CD4-positive, alpha-beta memory T cell (primary cell): ENCODE measurements around the gene TNIK. TPM values are rescaled to one million over a fixed set of nuclear protein-coding genes. Genes with fewer than 3 reads are reported as not detected.

Experiments
- CTCF ChIA-PET: fragments of 350-600 bp; sonication (Branson Sonifier 250); formaldehyde crosslinking; loops from one replicate; lab custom pipeline; 2021; ENCODE audit warnings: inconsistent platforms; ENCODE audit not compliant: partially characterized antibody; lab: Charles Lee
- POLR2A ChIA-PET: fragments of 350-600 bp; sonication (Branson Sonifier 250); formaldehyde crosslinking; loops from one replicate; lab custom pipeline; 2021; ENCODE audit not compliant: partially characterized antibody; lab: Charles Lee
- DNase-seq, 5 donors: peaks; one replicate each; pipeline versions ENCODE4 v3.0.0 to v3.0.0-alpha.2; 2020 to 2022; ENCODE audit warnings: mixed read lengths in 1 of 5
- H3K27ac ChIP-seq: one replicate; pipeline ENCODE4 v1.7.0; 2013; ENCODE audit warnings: low read depth, low read length
- H3K27me3 ChIP-seq: 2 replicates; pipeline ENCODE4 v1.7.0; 2013; ENCODE audit warnings: mild to moderate bottlenecking, low read length, moderate library complexity; ENCODE audit not compliant: insufficient read depth
- H3K36me3 ChIP-seq: 2 replicates; pipeline ENCODE4 v1.7.0; 2013; ENCODE audit warnings: mild to moderate bottlenecking, low read length, moderate library complexity; ENCODE audit not compliant: insufficient read depth
- H3K4me1 ChIP-seq: 2 replicates; pipeline ENCODE4 v1.7.0; 2013; ENCODE audit warnings: mild to moderate bottlenecking, low read length, moderate library complexity; ENCODE audit not compliant: insufficient read depth
- H3K4me3 ChIP-seq, 2 donors: one replicate each; pipeline ENCODE4 v1.7.0; 2013; ENCODE audit warnings: low read length in 2 of 2, mild to moderate bottlenecking in 1 of 2
- H3K9me3 ChIP-seq, 2 donors: one replicate each; pipeline ENCODE4 v1.7.0; 2013; ENCODE audit warnings: low read length in 2 of 2, control low read depth in 1 of 2; ENCODE audit not compliant: control insufficient read depth in 1 of 2
- H3K27ac Mint-ChIP-seq, 7 donors: one replicate each; pipeline ENCODE4 v1.8.0; 2020 to 2021; ENCODE audit warnings: mixed read lengths in 7 of 7, mild to moderate bottlenecking in 6 of 7, inconsistent platforms in 3 of 7, moderate library complexity in 3 of 7
- H3K27me3 Mint-ChIP-seq, 2 donors: one replicate each; pipeline ENCODE4 v1.8.0; 2020 to 2021; ENCODE audit warnings: mixed read lengths in 2 of 2
- H3K36me3 Mint-ChIP-seq, 2 donors: one replicate each; pipeline ENCODE4 v1.8.0; 2020 to 2021; ENCODE audit warnings: mixed read lengths in 2 of 2, inconsistent platforms in 1 of 2, mild to moderate bottlenecking in 1 of 2
- H3K4me1 Mint-ChIP-seq, 4 donors: one replicate each; pipeline ENCODE4 v1.8.0; 2020 to 2021; ENCODE audit warnings: mixed read lengths in 4 of 4, mild to moderate bottlenecking in 1 of 4
- H3K4me3 Mint-ChIP-seq, 8 donors: one replicate each; pipeline ENCODE4 v1.8.0; 2020 to 2021; ENCODE audit warnings: mixed read lengths in 8 of 8, mild to moderate bottlenecking in 7 of 8, moderate library complexity in 6 of 8, inconsistent platforms in 3 of 8
- H3K9me3 Mint-ChIP-seq, 8 donors: one replicate each; pipeline ENCODE4 v1.8.0; 2020 to 2021; ENCODE audit warnings: mixed read lengths in 8 of 8, mild to moderate bottlenecking in 5 of 8, inconsistent platforms in 3 of 8, moderate library complexity in 1 of 8
- intact Hi-C: fragments of 100-400 bp; cut with micrococcal nuclease; formaldehyde crosslinking; loops from one replicate; pipeline ENCODE4 v1.15.1; 2023
- polyA plus RNA-seq, 2 donors: library from polyadenylated mRNA; unstranded; fragments of 300-500 nt; fragmentation: Illumina TruSeq; gene quantifications; one replicate each; pipeline ENCODE4 v1.2.3, GENCODE V29; 2021
- total RNA-seq, 2 experiments: library from RNA; stranded (reverse); gene quantifications; one replicate each; pipeline ENCODE4 v1.2.3, GENCODE V29; 2021

TNIK gene
- total and polyA plus RNA-seq, 4 experiments from 2014 or later = 14.6 to 93.5 (median 58.1) TPM

GRCh38 chr3:171356251-171356650 lies 104.0 kb downstream of the TNIK start:
- H3K9me3 Mint-ChIP-seq = peaks cover 0 to 2% (median 0%) of the 10 kb centered on the region in 8 donors
- intact Hi-C loops = no loop called here

GRCh38 chr3:171354706-171355582 lies 105.3 kb downstream of the TNIK start:
- peaks cover 45 to 97% (median 67%) of the 10 kb centered on the region in 4 donors for H3K4me1 Mint-ChIP-seq
- Histone ChIP-seq H3K4me1 (peaks cover 44% of the 10 kb centered on the region), H3K27me3 (no peaks in the 10 kb centered on the region), H3K4me3 (no peak overlapping the region), H3K27ac (no peak overlapping the region), H3K9me3 (no peaks in the 10 kb centered on the region), H3K36me3 (no peaks in the 10 kb centered on the region)
- CTCF ChIA-PET = no interaction called here
- no peaks in the 10 kb centered on the region for H3K27me3 Mint-ChIP-seq
- intact Hi-C loops = no loop called here
- H3K36me3 Mint-ChIP-seq = peaks cover 3 to 8% of the 10 kb centered on the region in 2 donors
- H3K4me3 Mint-ChIP-seq = peak overlapping the region in 1 of 8 donors; percentile 58
- peaks cover 0 to 2% (median 0%) of the 10 kb centered on the region in 8 donors for H3K9me3 Mint-ChIP-seq
- POLR2A ChIA-PET = no interaction called here
- peak overlapping the region in 4 of 7 donors; percentile 3 to 75 (median 42) for H3K27ac Mint-ChIP-seq
- DNase-seq = no peak

More at GRCh38 chr3:171356251-171356650, 104.0 kb downstream of the TNIK start:
- Mint-ChIP-seq H3K27ac (peak overlapping the region in 2 of 7 donors; percentile 16 to 48), H3K4me1 (peaks cover 49 to 96% (median 71%) of the 10 kb centered on the region in 4 donors), H3K27me3 (no peaks in the 10 kb centered on the region), H3K36me3 (peaks cover 3 to 8% of the 10 kb centered on the region in 2 donors), H3K4me3 (peak overlapping the region in 1 of 8 donors; percentile 1)
- ChIA-PET POLR2A (no interaction called here), CTCF (no interaction called here)
- Histone ChIP-seq H3K4me1 (peaks cover 43% of the 10 kb centered on the region), H3K9me3 (no peaks in the 10 kb centered on the region), H3K4me3 (no peak overlapping the region), H3K36me3 (no peaks in the 10 kb centered on the region), H3K27ac (no peak overlapping the region), H3K27me3 (no peaks in the 10 kb centered on the region)
- no peak for DNase-seq

GRCh38 chr3:171354049-171354705 lies 106.0 kb downstream of the TNIK start:
- Histone ChIP-seq H3K36me3 (no peaks in the 10 kb centered on the region), H3K4me3 (no peak overlapping the region), H3K27me3 (no peaks in the 10 kb centered on the region), H3K4me1 (peaks cover 48% of the 10 kb centered on the region), H3K27ac (no peak overlapping the region), H3K9me3 (no peaks in the 10 kb centered on the region)
- POLR2A ChIA-PET = no interaction called here
- Mint-ChIP-seq H3K4me3 (no peak overlapping the region), H3K9me3 (peaks cover 0 to 2% (median 0%) of the 10 kb centered on the region in 8 donors), H3K36me3 (peaks cover 3 to 8% of the 10 kb centered on the region in 2 donors), H3K27me3 (no peaks in the 10 kb centered on the region), H3K4me1 (peaks cover 46 to 97% (median 70%) of the 10 kb centered on the region in 4 donors), H3K27ac (peak overlapping the region in 3 of 7 donors; percentile 23 to 70 (median 57))
- CTCF ChIA-PET = no interaction called here
- DNase-seq = no peak
- intact Hi-C loops = no loop called here

GRCh38 chr3:171353423-171353822 lies 106.8 kb downstream of the TNIK start:
- ChIA-PET POLR2A (no interaction called here), CTCF (no interaction called here)
- Histone ChIP-seq H3K27me3 (no peaks in the 10 kb centered on the region), H3K4me1 (peaks cover 51% of the 10 kb centered on the region), H3K36me3 (no peaks in the 10 kb centered on the region), H3K9me3 (no peaks in the 10 kb centered on the region), H3K27ac (no peak overlapping the region), H3K4me3 (no peak overlapping the region)
- Mint-ChIP-seq H3K4me3 (no peak overlapping the region), H3K36me3 (peaks cover 3 to 8% of the 10 kb centered on the region in 2 donors), H3K27me3 (no peaks in the 10 kb centered on the region), H3K9me3 (peaks cover 0 to 2% (median 0%) of the 10 kb centered on the region in 8 donors), H3K27ac (peak overlapping the region in 2 of 7 donors; percentile 29 to 47), H3K4me1 (peaks cover 44 to 91% (median 66%) of the 10 kb centered on the region in 4 donors)
- DNase-seq = no peak
- intact Hi-C loops = no loop called here

- H3K36me3 Mint-ChIP-seq = peaks cover under 1 to 1% of the 10 kb centered on the region in 2 donors
- no peak overlapping the region for H3K27ac Mint-ChIP-seq
- no peaks in the 10 kb centered on the region for H3K36me3 ChIP-seq
- H3K27me3 Mint-ChIP-seq = no peaks in the 10 kb centered on the region
- POLR2A ChIA-PET = no interaction called here
- peaks cover 43 to 91% (median 60%) of the 10 kb centered on the region in 4 donors for H3K4me1 Mint-ChIP-seq
- H3K4me3 ChIP-seq = no peak overlapping the region
- peaks cover 60% of the 10 kb centered on the region for H3K4me1 ChIP-seq
- no peaks in the 10 kb centered on the region for H3K9me3 ChIP-seq
- CTCF ChIA-PET = no interaction called here
- H3K27ac ChIP-seq = no peak overlapping the region
- intact Hi-C loops = no loop called here
- DNase-seq = no peak
- H3K27me3 ChIP-seq = no peaks in the 10 kb centered on the region
- no peak overlapping the region for H3K4me3 Mint-ChIP-seq
- peaks cover 0 to 2% (median 0%) of the 10 kb centered on the region in 8 donors for H3K9me3 Mint-ChIP-seq
Measured at GRCh38 chr3:171352387-171352935, 107.7 kb downstream of the TNIK start.

GRCh38 chr3:171351676-171352075 lies 108.5 kb downstream of the TNIK start:
- Mint-ChIP-seq H3K36me3 (peaks cover 2 to 8% of the 10 kb centered on the region in 2 donors), H3K4me3 (no peak overlapping the region), H3K9me3 (peaks cover 0 to 2% (median 0%) of the 10 kb centered on the region in 8 donors), H3K4me1 (peaks cover 46 to 93% (median 64%) of the 10 kb centered on the region in 4 donors), H3K27me3 (no peaks in the 10 kb centered on the region), H3K27ac (peak overlapping the region in 1 of 7 donors; percentile 59)
- Histone ChIP-seq H3K36me3 (no peaks in the 10 kb centered on the region), H3K27me3 (no peaks in the 10 kb centered on the region), H3K4me1 (peaks cover 61% of the 10 kb centered on the region), H3K27ac (no peak overlapping the region), H3K9me3 (no peaks in the 10 kb centered on the region), H3K4me3 (no peak overlapping the region)
- no peak for DNase-seq
- intact Hi-C loops = no loop called here
- ChIA-PET CTCF (no interaction called here), POLR2A (no interaction called here)
